WTC11 (cell line): ENCODE data around the gene KCNQ4. TPM values are rescaled to one million over a fixed set of nuclear protein-coding genes. Genes with fewer than 3 reads are reported as not detected.

Experiments used
- ATAC-seq: fragments of 200-7000 bp; cut with Tn5 transposase; 2 replicates; pipeline ENCODE4 v1.10.0; 2021; ENCODE audit warnings: mild to moderate bottlenecking, moderate library complexity
- CTCF ChIA-PET: fragments of 300-600 bp; sonication (Branson Sonifier 250); formaldehyde crosslinking; loops from one replicate; lab custom pipeline; 2021; ENCODE audit warnings: antibody characterized with exemption; lab: Charles Lee
- POLR2A ChIA-PET: fragments of 350-600 bp; sonication (Branson Sonifier 250); formaldehyde crosslinking; loops from one replicate; lab custom pipeline; 2021; ENCODE audit warnings: antibody characterized with exemption; lab: Charles Lee
- DNase-seq: peaks from one replicate; pipeline ENCODE4 v3.0.0; 2021; ENCODE audit warnings: low spot score
- H3K27ac Mint-ChIP-seq: 2 replicates; pipeline ENCODE4 v1.8.0; 2021; ENCODE audit warnings: mixed read lengths
- H3K27me3 Mint-ChIP-seq: 2 replicates; pipeline ENCODE4 v1.8.0; 2021; ENCODE audit warnings: low read depth, mild to moderate bottlenecking, moderate library complexity, mixed read lengths
- H3K36me3 Mint-ChIP-seq: 2 replicates; pipeline ENCODE4 v1.8.0; 2021; ENCODE audit warnings: mixed read lengths
- H3K4me1 Mint-ChIP-seq: 2 replicates; pipeline ENCODE4 v1.8.0; 2022; ENCODE audit warnings: mixed read lengths
- H3K4me3 Mint-ChIP-seq: 2 replicates; pipeline ENCODE4 v1.8.0; 2021; ENCODE audit warnings: mild to moderate bottlenecking, moderate library complexity, mixed read lengths
- H3K9me3 Mint-ChIP-seq: 2 replicates; pipeline ENCODE4 v1.8.0; 2021; ENCODE audit warnings: mixed read lengths
- FOXP1 ChIP-seq: sonication (generic); formaldehyde crosslinking; IDR thresholded peaks from 2 replicates; pipeline ENCODE4 v1.8.0; 2022; ENCODE audit warnings: missing genetic modification reagents, mild to moderate bottlenecking, moderate library complexity, borderline replicate concordance
- MYBL2 ChIP-seq: sonication (generic); formaldehyde crosslinking; IDR thresholded peaks from 2 replicates; pipeline ENCODE4 v1.8.1; 2023; ENCODE audit warnings: mild to moderate bottlenecking, moderate library complexity, missing genetic modification reagents
- RELA ChIP-seq: sonication (generic); formaldehyde crosslinking; IDR thresholded peaks from 2 replicates; pipeline ENCODE4 v1.8.1; 2022; ENCODE audit warnings: missing genetic modification reagents, mild to moderate bottlenecking, borderline replicate concordance
- SMAD4 ChIP-seq: sonication (generic); formaldehyde crosslinking; IDR thresholded peaks from 2 replicates; pipeline ENCODE4 v1.8.0; 2022; ENCODE audit warnings: mild to moderate bottlenecking, missing genetic modification reagents
- SOX15 ChIP-seq: fragments of 250-450 bp; sonication (Bioruptor Pico); IDR thresholded peaks from 2 replicates; pipeline ENCODE4 v1.9.0; 2021; ENCODE audit warnings: mild to moderate bottlenecking
- SP1 ChIP-seq: sonication (generic); formaldehyde crosslinking; conservative IDR thresholded peaks from 2 replicates; pipeline ENCODE4 v1.8.1; 2022; ENCODE audit warnings: missing genetic modification reagents
- TEAD1 ChIP-seq: sonication (generic); formaldehyde crosslinking; IDR thresholded peaks from 2 replicates; pipeline ENCODE4 v1.8.0; 2022; ENCODE audit warnings: mild to moderate bottlenecking, missing genetic modification reagents
- TEAD4 ChIP-seq: sonication (generic); formaldehyde crosslinking; IDR thresholded peaks from 2 replicates; pipeline ENCODE4 v1.8.0; 2022; ENCODE audit warnings: mild to moderate bottlenecking, missing genetic modification reagents
- TP53 ChIP-seq: sonication (generic); formaldehyde crosslinking; IDR thresholded peaks from 2 replicates; pipeline ENCODE4 v1.8.1; 2023; ENCODE audit warnings: mild to moderate bottlenecking, missing genetic modification reagents
- ZNF416 ChIP-seq: fragments of 250-450 bp; sonication (Bioruptor Pico); IDR thresholded peaks from 2 replicates; pipeline ENCODE4 v1.9.0; 2021; ENCODE audit warnings: mild to moderate bottlenecking, inconsistent platforms
- ZNF423 ChIP-seq: fragments of 250-450 bp; sonication (Bioruptor Pico); IDR thresholded peaks from 2 replicates; pipeline ENCODE4 v2.1.2; 2022; ENCODE audit warnings: mild to moderate bottlenecking, moderate library complexity
- total RNA-seq: library from RNA; stranded (reverse); gene quantifications from 3 replicates; pipeline ENCODE4 v1.2.3, GENCODE V29; 2021
- TF ChIP-seq, protein P1 (sequence below): fragments of 250-450 bp; sonication (Bioruptor Pico); conservative IDR thresholded peaks from 2 replicates; pipeline ENCODE4 v1.9.0; 2021; ENCODE audit warnings: mild to moderate bottlenecking
- TF ChIP-seq, protein P2 (sequence below): sonication (generic); formaldehyde crosslinking; IDR thresholded peaks from 2 replicates; pipeline ENCODE4 v1.8.1; 2022; ENCODE audit warnings: mild to moderate bottlenecking, missing genetic modification reagents, moderate library complexity, borderline replicate concordance
- TF ChIP-seq, protein P3 (sequence below): sonication (generic); formaldehyde crosslinking; IDR thresholded peaks from 2 replicates; pipeline ENCODE4 v1.8.1; 2023; ENCODE audit warnings: mild to moderate bottlenecking, missing genetic modification reagents
- TF ChIP-seq, protein P4 (sequence below): fragments of 200-600 bp; IDR thresholded peaks from 2 replicates; pipeline ENCODE4 v1.8.0; 2022; ENCODE audit warnings: antibody characterized with exemption
- TF ChIP-seq, protein P5 (sequence below): sonication (generic); formaldehyde crosslinking; IDR thresholded peaks from 2 replicates; pipeline ENCODE4 v1.8.0; 2022; ENCODE audit warnings: mild to moderate bottlenecking, missing genetic modification reagents
- TF ChIP-seq, protein P6 (sequence below): sonication (generic); formaldehyde crosslinking; IDR thresholded peaks from 2 replicates; pipeline ENCODE4 v1.8.0; 2023; ENCODE audit warnings: mild to moderate bottlenecking, missing genetic modification reagents
- TF ChIP-seq, protein P7 (sequence below): sonication (generic); formaldehyde crosslinking; IDR thresholded peaks from 2 replicates; pipeline ENCODE4 v1.8.0; 2023; ENCODE audit warnings: missing genetic modification reagents, mild to moderate bottlenecking, borderline replicate concordance

The KCNQ4 gene
- total RNA-seq, 1 experiment from 2014 or later = 4.0 TPM

DNA sequence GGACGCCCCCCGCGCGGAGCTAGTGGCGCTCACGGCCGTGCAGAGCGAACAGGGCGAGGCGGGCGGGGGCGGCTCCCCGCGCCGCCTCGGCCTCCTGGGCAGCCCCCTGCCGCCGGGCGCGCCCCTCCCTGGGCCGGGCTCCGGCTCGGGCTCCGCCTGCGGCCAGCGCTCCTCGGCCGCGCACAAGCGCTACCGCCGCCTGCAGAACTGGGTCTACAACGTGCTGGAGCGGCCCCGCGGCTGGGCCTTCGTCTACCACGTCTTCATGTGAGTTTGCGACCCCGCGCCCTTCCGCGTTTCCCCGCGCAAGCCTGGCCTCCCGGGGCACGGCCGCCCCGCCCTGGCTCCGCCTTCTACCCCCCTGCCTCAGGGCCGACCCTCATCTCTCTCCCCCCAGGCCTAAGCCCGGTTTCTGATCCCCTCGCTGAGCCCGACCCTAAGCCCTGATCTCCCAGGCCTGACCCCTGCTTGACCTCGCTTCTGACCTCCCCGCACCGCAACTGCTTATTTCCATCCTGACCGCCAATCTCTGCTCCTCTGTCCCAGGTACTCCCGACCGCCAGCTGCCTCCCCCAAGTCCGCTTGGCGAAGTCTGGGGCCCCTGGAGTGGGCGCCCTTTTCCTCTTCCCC lies 669 bp downstream of the KCNQ4 start:
- no peak overlapping the region for H3K27ac Mint-ChIP-seq
- TF ChIP-seq, protein P1, sequence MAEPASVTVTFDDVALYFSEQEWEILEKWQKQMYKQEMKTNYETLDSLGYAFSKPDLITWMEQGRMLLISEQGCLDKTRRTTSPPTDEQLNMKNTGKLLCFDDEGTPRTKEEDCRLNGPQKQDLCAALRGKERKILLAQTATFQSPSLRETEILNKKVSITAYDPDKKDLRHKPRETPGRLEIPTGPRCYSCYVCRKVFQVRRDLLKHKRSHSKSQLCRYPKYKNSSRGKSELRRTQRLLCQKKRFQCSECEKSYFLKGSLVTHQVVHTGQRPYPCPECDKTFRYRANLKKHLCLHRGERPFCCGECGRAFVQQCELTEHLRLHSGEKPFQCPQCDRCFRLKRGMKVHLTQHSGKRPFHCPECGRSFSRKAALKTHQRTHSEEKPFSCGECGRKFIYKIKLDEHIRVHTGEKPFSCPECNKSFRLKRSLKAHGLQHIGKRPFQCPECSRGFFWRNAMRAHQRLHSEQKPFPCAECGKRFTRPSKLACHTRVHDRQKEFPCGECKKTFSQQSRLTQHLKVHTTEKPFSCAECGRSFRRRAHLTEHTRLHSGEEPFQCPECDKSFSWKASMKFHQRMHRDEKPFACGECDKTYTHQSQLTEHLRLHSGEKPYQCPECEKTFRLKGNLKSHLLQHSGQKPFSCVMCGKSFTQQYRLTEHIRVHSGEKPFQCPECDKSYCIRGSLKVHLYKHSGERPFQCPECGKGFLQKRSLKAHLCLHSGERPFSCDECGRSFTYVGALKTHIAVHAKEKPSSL = no peak
- TF ChIP-seq SOX15 (CRISPR knock-in tag) (no peak), SP1 (CRISPR knock-in tag) (0 out of 2 replicates have a peak, but pooled peaks have one; percentile 11), RELA (CRISPR knock-in tag) (no peak), TP53 (CRISPR knock-in tag) (no peak), TEAD4 (CRISPR knock-in tag) (no peak), SMAD4 (CRISPR knock-in tag) (no peak), TEAD1 (0 out of 2 replicates have a peak, but pooled peaks have one; percentile 34), MYBL2 (peak; percentile 51; the same call in 1 of the 2 replicates), FOXP1 (CRISPR knock-in tag) (peak; percentile 56; the same call in 1 of the 2 replicates), ZNF416 (CRISPR knock-in tag) (no peak), ZNF423 (CRISPR knock-in tag) (peak; percentile 11; the same call in 1 of the 2 replicates)
- TF ChIP-seq, protein P2, sequence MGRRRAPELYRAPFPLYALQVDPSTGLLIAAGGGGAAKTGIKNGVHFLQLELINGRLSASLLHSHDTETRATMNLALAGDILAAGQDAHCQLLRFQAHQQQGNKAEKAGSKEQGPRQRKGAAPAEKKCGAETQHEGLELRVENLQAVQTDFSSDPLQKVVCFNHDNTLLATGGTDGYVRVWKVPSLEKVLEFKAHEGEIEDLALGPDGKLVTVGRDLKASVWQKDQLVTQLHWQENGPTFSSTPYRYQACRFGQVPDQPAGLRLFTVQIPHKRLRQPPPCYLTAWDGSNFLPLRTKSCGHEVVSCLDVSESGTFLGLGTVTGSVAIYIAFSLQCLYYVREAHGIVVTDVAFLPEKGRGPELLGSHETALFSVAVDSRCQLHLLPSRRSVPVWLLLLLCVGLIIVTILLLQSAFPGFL (CRISPR knock-in tag) = no peak
- TF ChIP-seq, protein P3, sequence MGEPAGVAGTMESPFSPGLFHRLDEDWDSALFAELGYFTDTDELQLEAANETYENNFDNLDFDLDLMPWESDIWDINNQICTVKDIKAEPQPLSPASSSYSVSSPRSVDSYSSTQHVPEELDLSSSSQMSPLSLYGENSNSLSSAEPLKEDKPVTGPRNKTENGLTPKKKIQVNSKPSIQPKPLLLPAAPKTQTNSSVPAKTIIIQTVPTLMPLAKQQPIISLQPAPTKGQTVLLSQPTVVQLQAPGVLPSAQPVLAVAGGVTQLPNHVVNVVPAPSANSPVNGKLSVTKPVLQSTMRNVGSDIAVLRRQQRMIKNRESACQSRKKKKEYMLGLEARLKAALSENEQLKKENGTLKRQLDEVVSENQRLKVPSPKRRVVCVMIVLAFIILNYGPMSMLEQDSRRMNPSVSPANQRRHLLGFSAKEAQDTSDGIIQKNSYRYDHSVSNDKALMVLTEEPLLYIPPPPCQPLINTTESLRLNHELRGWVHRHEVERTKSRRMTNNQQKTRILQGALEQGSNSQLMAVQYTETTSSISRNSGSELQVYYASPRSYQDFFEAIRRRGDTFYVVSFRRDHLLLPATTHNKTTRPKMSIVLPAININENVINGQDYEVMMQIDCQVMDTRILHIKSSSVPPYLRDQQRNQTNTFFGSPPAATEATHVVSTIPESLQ = no peak
- TF ChIP-seq, protein P4, sequence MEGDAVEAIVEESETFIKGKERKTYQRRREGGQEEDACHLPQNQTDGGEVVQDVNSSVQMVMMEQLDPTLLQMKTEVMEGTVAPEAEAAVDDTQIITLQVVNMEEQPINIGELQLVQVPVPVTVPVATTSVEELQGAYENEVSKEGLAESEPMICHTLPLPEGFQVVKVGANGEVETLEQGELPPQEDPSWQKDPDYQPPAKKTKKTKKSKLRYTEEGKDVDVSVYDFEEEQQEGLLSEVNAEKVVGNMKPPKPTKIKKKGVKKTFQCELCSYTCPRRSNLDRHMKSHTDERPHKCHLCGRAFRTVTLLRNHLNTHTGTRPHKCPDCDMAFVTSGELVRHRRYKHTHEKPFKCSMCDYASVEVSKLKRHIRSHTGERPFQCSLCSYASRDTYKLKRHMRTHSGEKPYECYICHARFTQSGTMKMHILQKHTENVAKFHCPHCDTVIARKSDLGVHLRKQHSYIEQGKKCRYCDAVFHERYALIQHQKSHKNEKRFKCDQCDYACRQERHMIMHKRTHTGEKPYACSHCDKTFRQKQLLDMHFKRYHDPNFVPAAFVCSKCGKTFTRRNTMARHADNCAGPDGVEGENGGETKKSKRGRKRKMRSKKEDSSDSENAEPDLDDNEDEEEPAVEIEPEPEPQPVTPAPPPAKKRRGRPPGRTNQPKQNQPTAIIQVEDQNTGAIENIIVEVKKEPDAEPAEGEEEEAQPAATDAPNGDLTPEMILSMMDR = no peak
- TF ChIP-seq, protein P5, sequence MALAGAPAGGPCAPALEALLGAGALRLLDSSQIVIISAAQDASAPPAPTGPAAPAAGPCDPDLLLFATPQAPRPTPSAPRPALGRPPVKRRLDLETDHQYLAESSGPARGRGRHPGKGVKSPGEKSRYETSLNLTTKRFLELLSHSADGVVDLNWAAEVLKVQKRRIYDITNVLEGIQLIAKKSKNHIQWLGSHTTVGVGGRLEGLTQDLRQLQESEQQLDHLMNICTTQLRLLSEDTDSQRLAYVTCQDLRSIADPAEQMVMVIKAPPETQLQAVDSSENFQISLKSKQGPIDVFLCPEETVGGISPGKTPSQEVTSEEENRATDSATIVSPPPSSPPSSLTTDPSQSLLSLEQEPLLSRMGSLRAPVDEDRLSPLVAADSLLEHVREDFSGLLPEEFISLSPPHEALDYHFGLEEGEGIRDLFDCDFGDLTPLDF = no peak
- TF ChIP-seq, protein P6, sequence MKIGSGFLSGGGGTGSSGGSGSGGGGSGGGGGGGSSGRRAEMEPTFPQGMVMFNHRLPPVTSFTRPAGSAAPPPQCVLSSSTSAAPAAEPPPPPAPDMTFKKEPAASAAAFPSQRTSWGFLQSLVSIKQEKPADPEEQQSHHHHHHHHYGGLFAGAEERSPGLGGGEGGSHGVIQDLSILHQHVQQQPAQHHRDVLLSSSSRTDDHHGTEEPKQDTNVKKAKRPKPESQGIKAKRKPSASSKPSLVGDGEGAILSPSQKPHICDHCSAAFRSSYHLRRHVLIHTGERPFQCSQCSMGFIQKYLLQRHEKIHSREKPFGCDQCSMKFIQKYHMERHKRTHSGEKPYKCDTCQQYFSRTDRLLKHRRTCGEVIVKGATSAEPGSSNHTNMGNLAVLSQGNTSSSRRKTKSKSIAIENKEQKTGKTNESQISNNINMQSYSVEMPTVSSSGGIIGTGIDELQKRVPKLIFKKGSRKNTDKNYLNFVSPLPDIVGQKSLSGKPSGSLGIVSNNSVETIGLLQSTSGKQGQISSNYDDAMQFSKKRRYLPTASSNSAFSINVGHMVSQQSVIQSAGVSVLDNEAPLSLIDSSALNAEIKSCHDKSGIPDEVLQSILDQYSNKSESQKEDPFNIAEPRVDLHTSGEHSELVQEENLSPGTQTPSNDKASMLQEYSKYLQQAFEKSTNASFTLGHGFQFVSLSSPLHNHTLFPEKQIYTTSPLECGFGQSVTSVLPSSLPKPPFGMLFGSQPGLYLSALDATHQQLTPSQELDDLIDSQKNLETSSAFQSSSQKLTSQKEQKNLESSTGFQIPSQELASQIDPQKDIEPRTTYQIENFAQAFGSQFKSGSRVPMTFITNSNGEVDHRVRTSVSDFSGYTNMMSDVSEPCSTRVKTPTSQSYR = peak; percentile 19; the same call in 1 of the 2 replicates
- TF ChIP-seq, protein P7, sequence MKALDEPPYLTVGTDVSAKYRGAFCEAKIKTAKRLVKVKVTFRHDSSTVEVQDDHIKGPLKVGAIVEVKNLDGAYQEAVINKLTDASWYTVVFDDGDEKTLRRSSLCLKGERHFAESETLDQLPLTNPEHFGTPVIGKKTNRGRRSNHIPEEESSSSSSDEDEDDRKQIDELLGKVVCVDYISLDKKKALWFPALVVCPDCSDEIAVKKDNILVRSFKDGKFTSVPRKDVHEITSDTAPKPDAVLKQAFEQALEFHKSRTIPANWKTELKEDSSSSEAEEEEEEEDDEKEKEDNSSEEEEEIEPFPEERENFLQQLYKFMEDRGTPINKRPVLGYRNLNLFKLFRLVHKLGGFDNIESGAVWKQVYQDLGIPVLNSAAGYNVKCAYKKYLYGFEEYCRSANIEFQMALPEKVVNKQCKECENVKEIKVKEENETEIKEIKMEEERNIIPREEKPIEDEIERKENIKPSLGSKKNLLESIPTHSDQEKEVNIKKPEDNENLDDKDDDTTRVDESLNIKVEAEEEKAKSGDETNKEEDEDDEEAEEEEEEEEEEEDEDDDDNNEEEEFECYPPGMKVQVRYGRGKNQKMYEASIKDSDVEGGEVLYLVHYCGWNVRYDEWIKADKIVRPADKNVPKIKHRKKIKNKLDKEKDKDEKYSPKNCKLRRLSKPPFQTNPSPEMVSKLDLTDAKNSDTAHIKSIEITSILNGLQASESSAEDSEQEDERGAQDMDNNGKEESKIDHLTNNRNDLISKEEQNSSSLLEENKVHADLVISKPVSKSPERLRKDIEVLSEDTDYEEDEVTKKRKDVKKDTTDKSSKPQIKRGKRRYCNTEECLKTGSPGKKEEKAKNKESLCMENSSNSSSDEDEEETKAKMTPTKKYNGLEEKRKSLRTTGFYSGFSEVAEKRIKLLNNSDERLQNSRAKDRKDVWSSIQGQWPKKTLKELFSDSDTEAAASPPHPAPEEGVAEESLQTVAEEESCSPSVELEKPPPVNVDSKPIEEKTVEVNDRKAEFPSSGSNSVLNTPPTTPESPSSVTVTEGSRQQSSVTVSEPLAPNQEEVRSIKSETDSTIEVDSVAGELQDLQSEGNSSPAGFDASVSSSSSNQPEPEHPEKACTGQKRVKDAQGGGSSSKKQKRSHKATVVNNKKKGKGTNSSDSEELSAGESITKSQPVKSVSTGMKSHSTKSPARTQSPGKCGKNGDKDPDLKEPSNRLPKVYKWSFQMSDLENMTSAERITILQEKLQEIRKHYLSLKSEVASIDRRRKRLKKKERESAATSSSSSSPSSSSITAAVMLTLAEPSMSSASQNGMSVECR (CRISPR knock-in tag) = no peak
- ATAC-seq (peak; percentile 34), DNase-seq (peak; percentile 55)
- CTCF ChIA-PET = interaction anchor here (0.9 to 5.9 kb wide), 2 partner anchors 10 to 164 kb away, joined by 4 to 34 read pairs; no protein-coding TSS in a partner anchor
- peak overlapping the region; percentile 81 for H3K4me3 Mint-ChIP-seq
- POLR2A ChIA-PET = no interaction called here
- H3K36me3 Mint-ChIP-seq = no peaks in the 10 kb centered on the region
- peaks cover 25% of the 10 kb centered on the region for H3K4me1 Mint-ChIP-seq
- H3K9me3 Mint-ChIP-seq = no peaks in the 10 kb centered on the region
- H3K27me3 Mint-ChIP-seq = peaks cover 53% of the 10 kb centered on the region
